ENCODE data around the gene CHCT1.
"Not testable (repeated sequence)": the region's sequence is repeated elsewhere in the genome, so short reads cannot be mapped to it uniquely, and the experiment has no call there.

CHCT1 gene

DNA sequence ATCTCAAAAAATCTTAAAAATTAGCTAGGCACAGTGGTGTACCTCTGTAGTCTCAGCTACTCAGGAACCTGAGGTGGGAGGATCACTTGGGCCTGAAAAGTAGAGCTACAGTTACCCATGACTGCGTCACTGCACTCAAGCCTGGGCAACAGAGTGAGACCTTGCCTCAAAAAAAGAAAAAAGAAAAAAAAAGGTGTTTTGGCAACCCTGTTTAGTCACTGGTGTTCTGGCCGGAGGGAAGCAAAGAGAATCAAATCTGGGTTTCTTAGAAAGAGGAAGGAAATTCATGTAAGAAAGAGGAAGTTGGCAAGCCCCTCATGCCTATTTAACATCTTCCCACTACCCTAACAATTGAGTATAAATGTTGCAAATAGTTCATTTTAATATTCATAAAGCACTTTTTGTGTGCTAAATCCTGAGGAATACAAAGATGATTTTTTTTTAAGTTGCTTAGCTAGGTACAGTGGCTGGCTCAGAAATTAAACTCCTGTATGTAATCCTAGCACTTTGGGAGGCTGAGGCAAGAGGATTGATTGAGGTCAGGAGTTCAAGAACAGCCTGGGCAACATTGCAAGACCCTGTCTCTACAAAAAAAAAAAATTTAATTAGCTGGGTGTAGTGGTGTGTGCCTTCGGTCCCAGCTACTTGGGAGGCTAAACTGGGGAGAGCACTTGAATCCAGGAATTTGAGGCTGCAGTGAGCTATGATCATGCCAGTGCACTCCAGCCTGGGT, 23.9 kb upstream of the CHCT1 start:
- no peak for DNase-seq (ENCODE audit: low read depth)

DNA sequence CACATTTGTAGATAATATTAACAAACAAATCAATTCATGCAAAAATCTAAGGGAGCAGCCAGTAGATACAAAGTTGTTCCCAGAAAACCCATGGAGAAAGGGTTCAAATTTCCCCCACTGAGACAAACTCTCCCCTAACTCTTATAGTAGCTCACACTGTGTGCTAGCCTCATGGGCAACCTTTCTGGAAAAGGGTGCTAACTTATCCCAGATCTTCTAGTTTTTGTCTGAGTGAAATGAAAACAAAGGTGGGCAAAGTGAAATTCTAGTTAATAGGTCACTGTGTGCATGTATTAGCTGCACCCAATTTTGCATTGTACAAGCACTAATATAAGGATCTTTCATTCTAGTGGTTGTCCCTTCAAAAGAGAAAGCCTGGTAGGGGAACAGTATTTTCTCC, 20.5 kb upstream of the CHCT1 start:
- no peak for DNase-seq (ENCODE audit: low read depth)

DNA sequence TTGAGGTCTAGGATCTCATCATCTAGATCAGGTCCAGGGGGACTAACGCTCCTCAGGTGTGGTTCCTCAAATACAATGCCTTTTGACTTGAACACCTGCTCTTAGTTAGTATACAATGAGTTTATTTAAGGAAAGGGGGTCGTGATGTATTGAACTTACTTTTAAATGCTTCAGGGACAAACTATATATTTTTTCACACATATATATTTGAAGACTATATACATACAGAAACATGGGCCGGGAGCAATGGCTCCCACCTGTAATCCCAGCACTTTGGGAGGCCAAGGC, 18.8 kb upstream of the CHCT1 start:
- DNase-seq (ENCODE audit: low read depth): no peak

DNA sequence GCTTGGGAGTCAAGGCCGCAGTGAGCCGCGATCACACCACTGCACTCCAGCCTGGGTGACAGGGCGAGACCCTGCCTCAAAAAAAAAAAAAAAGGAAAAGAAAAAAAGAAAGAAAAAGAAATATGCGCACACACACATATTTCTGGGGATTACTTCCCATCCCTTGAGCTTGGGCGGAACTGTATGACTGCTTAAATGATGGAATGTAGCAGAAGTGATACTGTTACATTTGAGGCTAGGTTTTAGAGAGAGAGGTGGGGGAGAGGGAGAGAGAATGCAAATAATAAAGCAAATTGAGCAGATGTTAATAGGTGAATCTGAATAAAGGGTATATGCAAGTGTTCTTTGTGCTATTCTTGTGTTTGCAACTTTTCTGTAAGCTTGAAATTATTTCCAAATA, 18.3 kb upstream of the CHCT1 start:
- no peak for DNase-seq (ENCODE audit: low read depth)

DNA sequence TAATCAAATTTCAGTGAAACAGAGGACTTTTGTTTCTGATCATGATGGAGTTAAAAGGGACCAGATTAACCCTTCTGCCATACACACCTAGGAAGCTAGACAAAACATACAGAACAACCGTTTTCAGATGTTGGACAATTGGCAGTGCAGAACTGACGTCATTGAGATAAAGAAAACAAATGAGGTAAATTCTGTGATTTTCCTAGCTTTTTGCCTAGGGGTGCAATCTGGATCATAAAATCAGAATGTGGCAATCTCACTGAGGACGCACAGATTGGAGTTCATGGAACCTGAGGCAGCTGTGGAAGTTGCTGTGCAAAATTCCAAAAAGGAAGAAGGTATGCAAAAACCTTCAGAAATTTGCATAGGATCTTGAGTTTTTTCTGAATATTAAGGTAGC, 15.4 kb upstream of the CHCT1 start:
- DNase-seq (ENCODE audit: low read depth): no peak

DNA sequence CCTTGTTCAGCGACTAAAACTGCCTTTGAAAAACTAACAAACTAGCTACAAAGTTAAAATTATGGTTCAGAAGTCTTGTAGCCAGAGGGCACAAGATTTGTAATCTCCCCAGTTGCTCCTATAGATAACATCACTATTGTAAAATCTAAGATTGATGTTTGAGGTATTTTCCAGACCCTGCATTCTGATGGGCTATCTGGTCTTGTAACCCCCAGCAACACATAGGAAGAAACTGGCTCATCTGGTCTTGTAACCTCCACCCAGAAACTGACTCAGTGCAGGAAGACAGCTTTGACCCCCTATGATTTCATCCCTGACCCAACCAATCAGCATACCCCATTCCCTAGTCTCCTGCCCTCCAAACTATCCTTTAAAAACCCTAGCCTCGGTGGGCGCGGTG, 12.3 kb upstream of the CHCT1 start:
- no peak for DNase-seq (ENCODE audit: low read depth)

DNA sequence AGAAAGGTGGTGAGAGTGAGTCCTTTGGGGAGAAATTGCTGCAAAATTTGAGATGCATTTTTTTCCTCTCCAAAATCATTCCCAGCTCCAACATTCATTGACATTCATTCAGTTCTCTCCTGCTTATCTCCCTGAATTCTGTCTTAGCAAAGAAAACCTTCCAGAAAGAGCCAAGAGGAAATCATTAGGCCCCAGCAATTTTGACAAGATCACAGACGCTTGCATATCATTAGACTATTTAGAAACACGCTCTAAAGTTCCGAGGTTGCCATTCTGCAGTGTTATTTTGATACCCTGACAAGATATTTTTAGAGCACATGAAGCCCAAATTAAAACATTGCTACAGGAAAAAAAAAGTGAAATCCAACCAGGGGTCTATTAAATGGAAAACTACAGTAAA, 9.6 kb upstream of the CHCT1 start:
- DNase-seq (ENCODE audit: low read depth): no peak

DNA sequence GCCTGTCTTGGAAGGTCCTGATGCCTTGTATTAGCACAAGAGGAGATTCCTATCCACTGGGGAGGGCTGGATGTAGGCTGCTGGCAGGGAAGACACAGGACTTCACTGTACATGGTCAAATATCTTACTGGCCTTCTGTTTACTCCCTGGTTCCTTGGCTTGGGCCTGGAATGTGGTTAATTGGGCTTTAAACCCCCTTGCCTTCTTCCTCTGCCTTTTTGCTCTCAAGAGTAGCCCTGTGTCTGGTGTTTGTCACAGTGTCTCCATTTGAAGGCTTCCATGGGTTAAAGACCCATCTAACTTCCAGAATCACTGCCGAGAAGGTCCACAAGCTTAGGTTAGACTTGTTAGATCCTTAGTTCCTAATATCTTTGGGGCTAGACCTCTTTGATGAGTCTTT, 7.1 kb upstream of the CHCT1 start:
- no peak for DNase-seq (ENCODE audit: low read depth)

DNA sequence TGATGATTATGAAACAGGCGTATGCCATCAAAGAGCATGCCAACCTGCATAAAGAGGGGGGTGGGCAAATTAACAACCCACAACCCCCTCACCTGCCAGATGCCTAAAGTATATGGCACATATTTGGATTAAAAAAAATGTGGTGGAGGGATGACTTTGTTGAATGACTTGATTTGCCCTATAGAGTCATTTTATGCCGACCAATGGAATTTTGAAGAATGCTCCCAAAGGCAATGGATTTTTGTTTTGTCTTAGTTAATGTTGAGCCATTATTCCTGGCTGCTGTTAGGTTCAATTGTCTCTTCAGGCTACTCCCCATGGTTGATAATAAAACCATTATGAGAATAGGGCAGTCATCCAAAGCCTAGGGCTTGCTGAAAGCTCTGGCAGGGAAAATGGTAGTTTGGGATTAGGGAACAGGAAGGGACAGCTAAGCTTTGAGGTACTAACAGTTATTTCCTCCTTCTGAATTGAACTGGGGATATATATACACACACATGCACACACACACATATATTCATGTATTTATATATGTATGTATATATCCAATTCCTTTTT, 5.8 kb upstream of the CHCT1 start:
- DNase-seq (ENCODE audit: low read depth): no peak

DNA sequence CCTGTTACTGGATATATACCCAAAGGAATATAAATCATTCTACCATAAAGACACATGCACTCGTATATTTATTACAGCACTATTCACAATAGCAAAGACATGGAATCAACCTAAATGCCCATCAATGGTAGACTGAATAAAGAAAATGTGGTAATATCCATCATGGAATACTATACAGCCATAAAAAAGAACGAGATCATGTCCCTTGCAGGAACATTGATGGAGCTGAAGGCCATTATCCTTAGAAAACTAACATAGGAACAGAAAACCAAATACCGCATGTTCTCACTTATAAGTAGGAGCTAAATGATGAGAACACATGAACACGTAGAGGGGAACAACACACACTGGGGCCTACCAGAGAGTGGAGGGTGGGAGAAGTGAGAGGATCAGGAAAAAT, 3.3 kb upstream of the CHCT1 start:
- DNase-seq (ENCODE audit: low read depth): not testable (repeated sequence)

DNA sequence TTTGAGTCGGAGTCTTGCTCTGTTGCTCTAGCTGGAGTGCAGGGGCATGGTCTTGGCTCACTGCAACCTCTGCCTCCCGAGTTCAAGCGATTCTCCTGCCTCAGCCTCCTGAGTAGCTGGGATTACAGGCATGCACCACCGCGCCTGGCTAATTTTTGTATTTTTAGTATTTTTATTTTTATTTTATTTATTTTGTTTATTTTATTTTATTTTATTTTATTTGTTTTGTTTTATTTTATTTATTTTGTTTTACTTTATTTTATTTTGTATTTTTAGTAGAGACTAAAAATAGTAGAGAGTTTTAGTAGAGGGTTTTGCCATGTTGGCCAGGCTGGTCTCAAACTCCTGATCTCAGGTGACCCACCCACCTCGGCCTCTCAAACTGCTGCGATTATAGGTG, 2.4 kb upstream of the CHCT1 start:
- DNase-seq (ENCODE audit: low read depth): not testable (repeated sequence)

DNA sequence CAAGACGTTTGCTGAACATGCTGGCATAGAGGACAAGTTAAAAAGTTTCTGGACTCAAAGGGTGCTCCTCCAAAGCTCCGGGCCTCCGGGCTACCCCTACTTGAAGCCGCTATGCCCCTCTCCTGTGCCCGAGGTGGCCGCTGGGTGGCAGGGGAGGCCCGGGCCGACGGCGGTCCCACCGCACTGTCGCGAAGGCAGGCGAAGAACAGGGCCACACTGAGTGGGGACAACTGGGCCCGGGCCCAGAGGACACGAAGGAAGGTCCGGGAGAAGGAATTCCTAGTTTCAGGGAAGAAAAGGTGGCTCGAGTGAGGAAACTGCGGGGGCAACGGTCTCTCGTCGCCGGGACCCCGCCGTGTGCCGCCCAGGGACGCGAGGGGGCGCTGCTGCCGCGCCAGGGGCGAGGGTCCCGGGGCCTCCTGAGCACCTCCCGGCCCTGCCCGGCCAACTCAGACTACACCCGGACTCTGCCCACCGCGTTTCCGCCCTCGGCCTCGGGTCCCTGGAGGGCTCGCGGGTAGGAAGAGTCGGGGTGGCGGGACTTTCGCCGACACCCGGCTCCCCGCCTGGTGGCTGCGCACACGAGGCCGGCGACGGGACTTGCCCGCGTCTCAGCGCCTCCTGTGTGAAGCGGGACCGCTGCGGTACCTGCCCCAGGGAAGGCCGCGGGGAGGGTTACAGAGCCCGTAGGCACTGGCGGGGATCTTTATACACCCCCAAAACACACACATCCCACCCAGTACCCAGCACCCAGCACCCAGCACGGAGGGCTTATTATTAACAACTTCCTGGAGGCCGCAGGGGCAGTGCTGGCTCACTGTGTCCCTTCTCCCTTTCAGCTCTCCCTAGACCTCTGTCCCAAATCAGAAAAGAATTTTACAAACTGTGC, 772 bp upstream of the CHCT1 start:
- peak; percentile 55 for DNase-seq (ENCODE audit: low read depth)

DNA sequence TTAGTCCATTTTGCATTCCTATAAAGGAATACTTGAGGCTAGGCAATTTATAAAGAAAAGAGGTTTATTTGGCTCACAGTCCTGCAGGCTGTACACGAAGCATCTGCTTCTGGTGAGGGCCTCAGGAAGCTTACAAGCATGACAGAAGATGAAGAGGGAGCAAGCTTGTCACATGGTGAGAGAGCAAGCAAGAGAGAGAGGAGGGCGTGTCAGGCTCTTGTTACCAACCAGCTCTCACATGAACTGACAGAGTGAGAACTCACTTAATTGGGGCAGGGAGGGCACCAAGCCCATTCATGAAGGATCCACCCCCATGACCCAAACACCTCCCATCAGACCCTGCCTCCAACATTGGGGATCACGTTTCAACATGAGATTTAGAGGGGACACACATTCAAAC, 1.6 kb downstream of the CHCT1 start:
- no peak for DNase-seq (ENCODE audit: low read depth)

DNA sequence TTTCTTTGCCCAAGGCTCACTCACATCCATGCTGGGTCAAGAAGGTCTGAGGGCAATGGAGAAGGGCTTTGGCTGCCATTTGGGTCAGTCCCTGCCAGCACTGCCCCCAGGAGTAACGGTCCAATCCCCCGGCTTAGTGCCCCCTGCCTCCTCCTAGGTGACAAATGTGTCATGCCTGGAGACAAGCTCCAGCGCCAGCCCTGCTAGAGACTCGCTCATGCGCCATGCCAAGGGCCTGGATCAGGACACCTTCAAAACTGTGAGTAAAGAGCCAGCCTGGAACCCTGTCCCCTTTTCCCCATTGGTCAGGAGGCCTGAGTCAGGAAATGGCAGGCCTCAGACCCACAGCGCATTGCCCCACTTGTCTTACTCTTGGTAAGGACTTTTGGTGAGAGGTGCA, 3.3 kb downstream of the CHCT1 start:
- no peak for DNase-seq (ENCODE audit: low read depth)

DNA sequence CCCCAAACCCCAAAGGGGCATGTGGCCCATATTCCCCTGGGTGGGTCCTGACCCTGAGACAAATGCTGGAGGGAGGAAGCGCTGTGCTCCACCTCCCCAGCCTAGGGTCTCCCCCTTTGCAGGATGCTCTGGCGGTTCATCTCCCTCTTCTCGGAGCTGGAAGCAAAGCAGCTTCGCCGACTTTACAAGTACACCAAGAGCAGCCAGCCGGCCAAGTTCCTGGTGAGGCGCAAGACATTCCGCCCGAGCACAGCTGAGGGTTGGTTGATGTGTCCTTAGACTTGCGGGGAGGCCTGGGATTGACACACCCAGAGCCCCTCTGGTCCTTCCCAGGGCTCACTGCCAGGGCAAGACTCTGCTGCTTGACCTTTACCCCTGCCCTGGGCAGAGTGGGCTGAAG, 4.3 kb downstream of the CHCT1 start:
- DNase-seq (ENCODE audit: low read depth): no peak

DNA sequence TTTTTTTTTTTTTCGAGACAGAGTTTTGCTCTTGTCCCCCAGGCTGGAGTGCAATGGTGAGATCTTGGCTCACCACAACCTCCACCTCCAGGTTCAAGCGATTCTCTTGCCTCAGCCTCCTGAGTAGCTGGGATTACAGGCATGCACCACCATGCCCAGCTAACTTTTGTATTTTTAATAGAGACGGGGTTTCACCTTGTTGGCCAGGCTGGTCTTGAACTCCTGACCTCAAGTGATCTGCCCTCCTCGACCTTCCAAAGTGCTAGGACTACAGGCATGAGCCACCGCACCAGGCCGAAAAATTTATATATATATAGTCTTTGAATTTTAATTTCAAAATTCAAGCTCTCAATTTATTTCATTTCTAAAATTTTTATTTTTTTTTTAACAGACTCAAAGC, 6.2 kb downstream of the CHCT1 start:
- DNase-seq (ENCODE audit: low read depth): not testable (repeated sequence)

DNA sequence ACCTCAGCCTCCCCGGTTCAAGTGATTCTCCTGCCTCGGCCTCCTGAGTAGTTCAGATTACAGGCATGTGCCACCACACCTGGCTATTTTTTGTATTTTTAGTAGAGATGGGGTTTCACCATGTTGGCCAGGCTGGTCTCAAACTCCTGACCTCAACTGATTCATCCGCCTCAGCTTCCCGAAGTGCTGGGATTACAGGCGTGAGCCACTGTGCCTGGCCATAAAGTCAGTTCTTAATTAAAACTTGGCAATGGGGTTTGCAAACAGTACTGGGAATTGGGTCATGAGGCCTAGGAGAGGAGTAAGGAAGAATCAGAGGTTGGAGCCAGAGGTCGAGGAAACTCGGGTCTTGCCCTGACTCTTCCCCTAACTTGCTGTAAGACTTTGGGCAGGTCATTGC, 8.3 kb downstream of the CHCT1 start:
- DNase-seq (ENCODE audit: low read depth): not testable (repeated sequence)

DNA sequence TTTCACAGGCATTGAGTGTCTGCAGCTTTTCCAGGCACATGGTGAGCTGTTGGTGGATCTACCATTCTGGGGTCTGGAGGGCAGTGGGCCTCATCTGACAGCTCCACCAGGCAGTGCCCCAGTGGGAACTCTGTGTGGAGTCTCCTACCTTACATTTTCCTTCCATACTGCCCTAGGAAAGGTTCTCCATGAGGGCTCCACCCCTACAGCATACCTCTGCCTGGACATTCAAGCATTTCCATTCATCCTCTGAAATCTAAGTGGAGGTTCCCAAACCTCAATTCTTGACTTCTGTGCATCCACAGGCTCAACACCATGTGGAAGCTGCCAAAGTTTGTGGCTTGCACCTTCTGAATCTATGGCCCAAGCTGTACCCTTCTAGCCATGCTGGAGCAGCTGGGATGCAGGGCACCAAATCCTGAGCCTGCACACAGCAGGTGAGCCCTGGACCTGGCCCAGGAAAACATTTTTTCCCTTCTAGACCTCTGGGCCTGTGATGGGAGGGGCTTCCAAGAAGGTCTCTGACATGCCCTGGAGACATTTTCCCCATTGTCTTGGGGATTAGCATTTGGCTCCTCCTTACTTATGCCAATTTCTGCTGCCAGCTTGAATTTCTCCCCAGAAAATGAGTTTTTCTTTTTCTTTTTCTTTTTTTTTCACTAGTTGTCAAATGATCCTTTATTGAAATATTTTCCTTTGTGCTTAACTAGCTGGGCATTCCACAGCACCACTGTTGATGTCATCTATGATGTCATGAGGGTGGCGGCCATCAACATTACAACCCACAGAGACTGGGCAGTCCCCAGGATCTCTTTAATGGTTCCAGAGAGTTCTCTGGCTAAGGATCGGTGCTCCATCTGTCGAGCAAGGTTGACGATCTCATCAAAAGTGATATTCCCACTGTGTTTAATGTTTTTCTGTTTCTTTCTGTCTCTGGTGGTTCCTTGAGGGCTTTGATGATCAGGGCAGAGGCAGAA, 11.0 kb downstream of the CHCT1 start:
- not testable (repeated sequence) for DNase-seq (ENCODE audit: low read depth)

DNA sequence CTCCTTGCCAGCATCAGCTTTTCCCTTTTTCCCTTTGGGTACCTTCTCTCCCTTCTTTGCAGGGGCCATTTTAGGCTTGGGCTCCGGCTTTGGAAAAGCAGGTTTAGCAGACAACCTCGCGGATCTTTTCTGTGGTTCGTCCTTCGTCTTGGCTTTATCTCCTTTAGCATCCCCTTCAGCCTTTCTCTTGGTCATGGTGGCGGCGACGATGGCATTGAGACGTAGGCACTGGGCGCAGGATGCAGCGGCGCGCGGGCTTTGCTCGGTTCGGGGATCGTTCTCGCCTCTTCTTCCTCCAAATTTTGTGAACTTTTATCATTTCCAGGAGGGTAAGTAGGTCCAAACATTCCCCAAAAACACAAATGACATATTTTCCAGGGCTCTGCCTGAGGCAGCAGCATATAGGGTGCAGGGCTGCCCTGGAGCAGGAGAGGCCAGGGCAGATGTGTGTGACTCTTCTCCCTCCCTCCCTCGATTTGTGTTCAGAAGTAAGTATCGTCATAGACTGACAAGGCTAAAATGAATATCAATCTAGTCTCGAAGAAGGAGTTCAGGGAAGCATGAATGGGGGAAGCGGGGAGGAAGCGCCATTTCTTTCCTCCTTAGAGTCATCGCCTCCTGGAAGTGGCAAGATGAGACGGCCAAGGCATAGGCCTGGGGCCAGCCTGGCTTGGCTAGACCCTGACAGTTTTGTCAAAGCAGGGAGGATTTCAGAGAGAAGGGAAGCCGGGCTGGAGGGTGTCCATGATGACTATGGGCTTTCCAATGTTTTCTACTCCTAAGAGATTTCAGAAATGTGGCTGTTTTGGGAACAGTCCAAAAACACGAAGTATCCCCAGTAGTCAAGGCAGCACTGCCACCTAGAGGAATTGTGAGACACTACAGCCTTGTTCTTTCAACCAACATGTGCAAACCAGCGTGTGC, 13.2 kb downstream of the CHCT1 start:
- no peak for DNase-seq (ENCODE audit: low read depth)

DNA sequence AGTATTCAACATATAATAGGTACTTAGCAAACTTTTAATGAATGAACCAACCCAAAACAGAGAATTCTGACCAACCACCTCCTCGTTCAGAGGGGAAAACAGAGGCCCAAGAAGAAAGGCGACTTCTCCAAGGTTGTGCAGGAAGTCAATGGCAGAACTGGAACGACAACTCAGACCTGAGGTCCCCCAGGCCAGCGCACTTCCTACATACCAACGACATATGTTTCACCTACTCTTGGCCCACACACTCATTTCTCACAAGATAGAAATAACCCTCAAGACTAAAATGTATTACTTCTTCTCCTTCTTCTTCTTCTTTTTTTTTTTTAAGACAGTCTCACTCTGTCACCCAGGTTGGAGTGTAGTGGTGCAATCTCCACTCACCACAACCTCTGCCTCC, 14.4 kb downstream of the CHCT1 start:
- no peak for DNase-seq (ENCODE audit: low read depth)

DNA sequence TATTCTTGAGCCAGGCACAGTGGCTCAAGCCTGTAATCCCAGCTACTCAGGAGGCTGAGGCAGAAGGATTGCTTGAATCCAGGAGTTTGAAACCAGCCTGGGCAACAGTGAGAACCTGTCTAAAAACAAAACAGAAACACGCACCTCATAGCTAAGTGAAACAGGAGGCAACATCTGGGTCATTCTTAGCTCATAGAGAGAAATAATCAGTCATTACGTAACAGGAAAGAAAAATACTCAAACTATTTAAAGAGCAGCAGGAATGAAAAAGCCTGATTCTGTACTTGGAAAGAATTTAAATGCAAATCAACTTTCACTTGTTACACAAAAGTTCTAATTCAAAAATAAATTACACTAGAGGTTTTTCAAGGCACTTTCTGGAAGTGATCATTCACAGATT, 17.2 kb downstream of the CHCT1 start:
- no peak for DNase-seq (ENCODE audit: low read depth)

Data from stimulated activated CD8-positive, alpha-beta memory T cell treated with anti-CD3 and anti-CD28 coated beads, Interleukin-7, amount 100 ng/mL, for 24 hours (primary cell).